HepG2 (cell line): ENCODE measurements around the gene GPC6. TPM values are rescaled to one million over a fixed set of nuclear protein-coding genes. Genes with fewer than 3 reads are reported as not detected.

Experiments used
- ATF2 ChIP-seq: sonication (generic); formaldehyde crosslinking; IDR thresholded peaks from 2 replicates; pipeline ENCODE4 v1.4.0; 2020; ENCODE audit warnings: missing genetic modification reagents
- BORCS8-MEF2B ChIP-seq: sonication (generic); formaldehyde crosslinking; IDR thresholded peaks from 2 replicates; pipeline ENCODE4 v1.8.0; 2022; ENCODE audit warnings: mild to moderate bottlenecking, missing genetic modification reagents
- CAMTA2 ChIP-seq: sonication (generic); formaldehyde crosslinking; IDR thresholded peaks from 2 replicates; pipeline ENCODE4 v1.4.0; 2020; ENCODE audit warnings: mild to moderate bottlenecking, missing genetic modification reagents, borderline replicate concordance
- CHD4 ChIP-seq: fragments of 200-600 bp; sonication (generic); IDR thresholded peaks from 2 replicates; pipeline ENCODE4 v1.7.0; 2017; ENCODE audit warnings: mild to moderate bottlenecking, low read length, borderline replicate concordance
- FOXA1 ChIP-seq, 2 experiments: fragments of 450-650 bp in 1 of 2; sonication (generic) in 1 of 2; formaldehyde crosslinking in 1 of 2; IDR thresholded peaks; 2 replicates each; pipeline versions ENCODE4 v1.4.0 to v1.6.1; 2016 to 2020; ENCODE audit warnings: missing genetic modification reagents in 1 of 2
- GFI1 ChIP-seq: sonication (generic); formaldehyde crosslinking; IDR thresholded peaks from 2 replicates; pipeline ENCODE4 v1.5.0; 2020; ENCODE audit warnings: missing genetic modification reagents, mild to moderate bottlenecking, borderline replicate concordance
- HBP1 ChIP-seq: IDR thresholded peaks from 2 replicates; pipeline ENCODE4 v1.6.1; 2016; ENCODE audit warnings: low read depth, control low read depth
- MLLT10 ChIP-seq: sonication (generic); formaldehyde crosslinking; IDR thresholded peaks from 2 replicates; pipeline ENCODE4 v1.4.0; 2020; ENCODE audit warnings: missing genetic modification reagents
- POLR2A ChIP-seq, 2 experiments: IDR thresholded peaks; 2 replicates each; pipeline ENCODE4 v1.6.1; 2011; ENCODE audit warnings: low read depth in 2 of 2, low read length in 2 of 2, mild to moderate bottlenecking in 1 of 2, moderate library complexity in 1 of 2; ENCODE audit not compliant: insufficient read depth in 1 of 2
- RBM39 ChIP-seq: fragments of 200-400 bp; formaldehyde crosslinking; IDR thresholded peaks from one replicate; pipeline ENCODE4 v1.6.1; 2018; ENCODE audit warnings: antibody characterized with exemption, mild to moderate bottlenecking, low read depth, low read length; ENCODE audit not compliant: poor library complexity, severe bottlenecking
- STAG1 ChIP-seq: sonication (generic); formaldehyde crosslinking; IDR thresholded peaks from 2 replicates; pipeline ENCODE4 v1.4.0; 2020; ENCODE audit warnings: missing genetic modification reagents
- TEAD3 ChIP-seq: optimal IDR thresholded peaks from 2 replicates; pipeline ENCODE3; 2016; ENCODE audit warnings: borderline replicate concordance
- TMF1 ChIP-seq: sonication (generic); formaldehyde crosslinking; IDR thresholded peaks from 2 replicates; pipeline ENCODE4 v1.8.1; 2022; ENCODE audit warnings: low read depth, missing genetic modification reagents
- ZNF180 ChIP-seq: sonication (generic); formaldehyde crosslinking; IDR thresholded peaks from 2 replicates; pipeline ENCODE4 v1.4.0; 2020; ENCODE audit warnings: low read depth, missing genetic modification reagents, borderline replicate concordance
- ZNF230 ChIP-seq: sonication (generic); formaldehyde crosslinking; IDR thresholded peaks from 2 replicates; pipeline ENCODE4 v1.4.0; 2020; ENCODE audit warnings: mild to moderate bottlenecking, missing genetic modification reagents
- ZNF589 ChIP-seq: sonication (generic); formaldehyde crosslinking; conservative IDR thresholded peaks from 2 replicates; pipeline ENCODE4 v1.8.0; 2022; ENCODE audit warnings: mild to moderate bottlenecking, moderate library complexity, missing genetic modification reagents
- polyA plus RNA-seq, 8 experiments: library from polyadenylated mRNA; depleted of rRNA in 3 of 8; stranded (reverse) in 7 of 8; unstranded in 1 of 8; fragments of >200 nt; fragmentation: Illumina TruSeq in 4 of 8; extraction: Trizol in 4 of 8; gene quantifications; 2 replicates each; pipeline versions ENCODE4 v1.2.1 to v1.2.3, GENCODE V29; 2011 to 2016; ENCODE audit warnings: low read depth in 4 of 8, missing spikeins in 1 of 8, mixed read lengths in 1 of 8; ENCODE audit not compliant: insufficient read depth in 1 of 8
- total RNA-seq, 5 experiments: library from RNA; depleted of rRNA; stranded (reverse); fragments of >200 nt; fragmentation: Illumina TruSeq; extraction: Trizol; gene quantifications; 2 replicates each; pipeline ENCODE4 v1.2.3, GENCODE V29; 2016; ENCODE audit warnings: low read depth in 1 of 5
- TF ChIP-seq, protein P1 (sequence below): sonication (generic); formaldehyde crosslinking; IDR thresholded peaks from 2 replicates; pipeline ENCODE4 v1.9.0; 2021; ENCODE audit warnings: mild to moderate bottlenecking, missing genetic modification reagents
- TF ChIP-seq, protein P2 (sequence below): IDR thresholded peaks from 2 replicates; pipeline ENCODE4 v1.6.1; 2012; ENCODE audit warnings: low read depth, low read length, improper control_type of control experiment

GPC6 gene
- total and polyA plus RNA-seq, 2 of the 13 experiments (the other 11 are each of a cell fraction or from before 2014, with no cell fraction given), result 24.5 to 33.9 TPM

DNA sequence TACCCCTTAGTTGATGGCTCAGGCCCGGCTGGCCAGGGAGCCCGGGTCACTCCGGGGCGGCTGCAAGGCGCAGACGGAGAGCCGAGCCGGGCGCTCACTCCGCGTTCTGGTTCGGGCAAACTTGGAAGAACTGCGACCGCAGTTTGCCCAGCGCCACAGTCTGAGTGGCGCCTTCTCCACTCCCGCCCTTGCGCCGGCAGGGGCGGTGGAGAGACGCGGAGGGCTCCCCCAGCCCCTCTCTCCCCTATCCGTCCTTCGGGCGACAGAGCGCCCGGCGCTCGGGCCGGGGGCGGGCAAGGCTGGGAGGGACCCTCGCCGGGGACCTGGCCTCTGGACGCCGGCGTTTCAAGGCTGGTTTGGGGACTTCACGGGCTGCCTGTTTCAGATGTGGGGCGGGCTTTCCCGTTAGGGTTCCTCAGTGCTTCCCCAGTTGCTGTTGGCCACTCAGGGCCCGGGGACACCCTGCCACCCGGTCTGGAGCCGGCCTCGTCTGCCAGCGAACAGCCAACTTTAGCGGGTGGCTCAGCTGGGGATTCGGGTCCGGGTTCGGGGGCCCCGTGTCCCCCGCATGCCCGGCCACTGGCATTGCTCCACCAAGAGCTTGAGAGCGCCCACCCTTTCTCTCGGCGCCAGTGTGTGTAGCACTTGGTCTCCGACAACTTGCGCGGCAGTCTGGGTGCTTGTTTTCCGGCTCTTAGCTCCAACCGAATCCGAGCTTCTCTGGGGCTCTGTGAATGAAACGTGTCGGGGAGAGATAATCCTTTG is 1.5 kb downstream of the GPC6 start (continued):
- TF ChIP-seq HBP1 (CRISPR knock-in tag) (no peak), ZNF180 (CRISPR knock-in tag) (no peak), BORCS8-MEF2B (CRISPR knock-in tag) (peak; percentile 65; the same call in 1 of the 2 replicates), GFI1 (CRISPR knock-in tag) (no peak; the same call in 1 of the 2 replicates), CHD4 (no peak), STAG1 (CRISPR knock-in tag) (peak; percentile 46; the same call in 1 of the 2 replicates), POLR2A (IDR thresholded peaks at IDR 0.05; ENCODE audit: insufficient read depth in 1 of 2, low read depth in 2 of 2, low read length in 2 of 2) (peak in 1 of 2 experiments; percentile 47; a peak in 2 of 4 replicates), TEAD3 (CRISPR knock-in tag) (no peak), FOXA1 (IDR thresholded peaks at IDR 0.05) (no peak), FOXA1 (CRISPR knock-in tag; IDR thresholded peaks at IDR 0.05) (0 out of 2 replicates have a peak, but pooled peaks have one; percentile 8), CAMTA2 (CRISPR knock-in tag) (no peak), ZNF589 (CRISPR knock-in tag) (no peak), TMF1 (CRISPR knock-in tag) (no peak; the same call in 1 of the 2 replicates), RBM39 (peak; percentile 16), ATF2 (CRISPR knock-in tag) (0 out of 2 replicates have a peak, but pooled peaks have one; percentile 25), MLLT10 (CRISPR knock-in tag) (no peak), ZNF230 (CRISPR knock-in tag) (no peak)
- TF ChIP-seq, protein P1, sequence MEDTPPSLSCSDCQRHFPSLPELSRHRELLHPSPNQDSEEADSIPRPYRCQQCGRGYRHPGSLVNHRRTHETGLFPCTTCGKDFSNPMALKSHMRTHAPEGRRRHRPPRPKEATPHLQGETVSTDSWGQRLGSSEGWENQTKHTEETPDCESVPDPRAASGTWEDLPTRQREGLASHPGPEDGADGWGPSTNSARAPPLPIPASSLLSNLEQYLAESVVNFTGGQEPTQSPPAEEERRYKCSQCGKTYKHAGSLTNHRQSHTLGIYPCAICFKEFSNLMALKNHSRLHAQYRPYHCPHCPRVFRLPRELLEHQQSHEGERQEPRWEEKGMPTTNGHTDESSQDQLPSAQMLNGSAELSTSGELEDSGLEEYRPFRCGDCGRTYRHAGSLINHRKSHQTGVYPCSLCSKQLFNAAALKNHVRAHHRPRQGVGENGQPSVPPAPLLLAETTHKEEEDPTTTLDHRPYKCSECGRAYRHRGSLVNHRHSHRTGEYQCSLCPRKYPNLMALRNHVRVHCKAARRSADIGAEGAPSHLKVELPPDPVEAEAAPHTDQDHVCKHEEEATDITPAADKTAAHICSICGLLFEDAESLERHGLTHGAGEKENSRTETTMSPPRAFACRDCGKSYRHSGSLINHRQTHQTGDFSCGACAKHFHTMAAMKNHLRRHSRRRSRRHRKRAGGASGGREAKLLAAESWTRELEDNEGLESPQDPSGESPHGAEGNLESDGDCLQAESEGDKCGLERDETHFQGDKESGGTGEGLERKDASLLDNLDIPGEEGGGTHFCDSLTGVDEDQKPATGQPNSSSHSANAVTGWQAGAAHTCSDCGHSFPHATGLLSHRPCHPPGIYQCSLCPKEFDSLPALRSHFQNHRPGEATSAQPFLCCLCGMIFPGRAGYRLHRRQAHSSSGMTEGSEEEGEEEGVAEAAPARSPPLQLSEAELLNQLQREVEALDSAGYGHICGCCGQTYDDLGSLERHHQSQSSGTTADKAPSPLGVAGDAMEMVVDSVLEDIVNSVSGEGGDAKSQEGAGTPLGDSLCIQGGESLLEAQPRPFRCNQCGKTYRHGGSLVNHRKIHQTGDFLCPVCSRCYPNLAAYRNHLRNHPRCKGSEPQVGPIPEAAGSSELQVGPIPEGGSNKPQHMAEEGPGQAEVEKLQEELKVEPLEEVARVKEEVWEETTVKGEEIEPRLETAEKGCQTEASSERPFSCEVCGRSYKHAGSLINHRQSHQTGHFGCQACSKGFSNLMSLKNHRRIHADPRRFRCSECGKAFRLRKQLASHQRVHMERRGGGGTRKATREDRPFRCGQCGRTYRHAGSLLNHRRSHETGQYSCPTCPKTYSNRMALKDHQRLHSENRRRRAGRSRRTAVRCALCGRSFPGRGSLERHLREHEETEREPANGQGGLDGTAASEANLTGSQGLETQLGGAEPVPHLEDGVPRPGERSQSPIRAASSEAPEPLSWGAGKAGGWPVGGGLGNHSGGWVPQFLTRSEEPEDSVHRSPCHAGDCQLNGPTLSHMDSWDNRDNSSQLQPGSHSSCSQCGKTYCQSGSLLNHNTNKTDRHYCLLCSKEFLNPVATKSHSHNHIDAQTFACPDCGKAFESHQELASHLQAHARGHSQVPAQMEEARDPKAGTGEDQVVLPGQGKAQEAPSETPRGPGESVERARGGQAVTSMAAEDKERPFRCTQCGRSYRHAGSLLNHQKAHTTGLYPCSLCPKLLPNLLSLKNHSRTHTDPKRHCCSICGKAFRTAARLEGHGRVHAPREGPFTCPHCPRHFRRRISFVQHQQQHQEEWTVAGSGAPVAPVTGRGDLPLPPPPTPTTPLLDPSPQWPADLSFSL (CRISPR knock-in tag), result peak; percentile 60; the same call in 1 of the 2 replicates
- TF ChIP-seq, protein P2, sequence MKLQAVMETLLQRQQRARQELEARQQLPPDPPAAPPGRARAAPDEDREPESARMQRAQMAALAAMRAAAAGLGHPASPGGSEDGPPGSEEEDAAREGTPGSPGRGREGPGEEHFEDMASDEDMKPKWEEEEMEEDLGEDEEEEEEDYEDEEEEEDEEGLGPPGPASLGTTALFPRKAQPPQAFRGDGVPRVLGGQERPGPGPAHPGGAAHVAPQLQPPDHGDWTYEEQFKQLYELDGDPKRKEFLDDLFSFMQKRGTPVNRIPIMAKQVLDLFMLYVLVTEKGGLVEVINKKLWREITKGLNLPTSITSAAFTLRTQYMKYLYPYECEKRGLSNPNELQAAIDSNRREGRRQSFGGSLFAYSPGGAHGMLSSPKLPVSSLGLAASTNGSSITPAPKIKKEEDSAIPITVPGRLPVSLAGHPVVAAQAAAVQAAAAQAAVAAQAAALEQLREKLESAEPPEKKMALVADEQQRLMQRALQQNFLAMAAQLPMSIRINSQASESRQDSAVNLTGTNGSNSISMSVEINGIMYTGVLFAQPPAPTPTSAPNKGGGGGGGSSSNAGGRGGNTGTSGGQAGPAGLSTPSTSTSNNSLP, result no peak
